Measurements from ENCODE around the gene PLA2G4B.

PLA2G4B gene

DNA sequence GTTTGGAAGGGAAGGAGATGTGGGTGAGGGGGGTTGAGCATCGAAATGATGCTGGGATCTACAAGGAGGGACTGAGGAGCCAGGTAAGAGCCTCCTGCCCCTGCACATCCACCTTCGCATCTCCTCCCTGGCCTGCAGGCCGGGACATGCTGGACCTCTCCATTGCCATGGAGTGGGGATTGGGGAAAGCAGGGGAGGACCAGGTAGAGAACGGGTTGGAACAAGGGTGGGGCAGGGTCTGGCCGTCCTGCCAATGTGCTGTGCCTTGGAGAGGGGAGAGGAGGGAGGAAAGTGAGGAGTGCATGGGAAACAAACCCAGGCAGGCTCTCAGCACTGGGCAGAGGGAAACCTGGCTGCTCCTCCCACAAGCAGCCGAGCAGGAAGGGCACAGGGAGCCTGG, 10.6 kb downstream of the PLA2G4B start:
- no peak for DNase-seq (ENCODE audit: low spot score)

DNA sequence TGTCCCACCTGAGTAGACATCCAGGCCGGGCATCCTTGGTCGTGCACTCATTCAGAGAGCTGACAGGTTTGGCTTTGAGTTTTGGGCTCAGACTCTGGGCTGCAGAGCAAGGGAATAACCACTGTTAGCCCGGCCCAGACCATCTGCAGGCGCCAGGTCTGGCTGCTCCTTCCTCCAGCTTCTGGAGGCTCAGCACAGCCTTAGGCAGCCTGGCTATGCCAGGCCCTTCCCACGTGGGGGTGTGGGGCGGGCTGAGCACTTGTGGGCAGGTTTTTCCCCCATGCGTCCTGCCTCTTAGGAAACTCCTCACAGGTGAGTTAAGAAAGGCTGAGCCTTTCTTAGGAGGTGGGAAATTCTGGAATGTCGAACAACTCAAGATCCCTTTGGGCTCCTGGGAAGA, 11.2 kb downstream of the PLA2G4B start:
- DNase-seq (ENCODE audit: low spot score), result no peak

DNA sequence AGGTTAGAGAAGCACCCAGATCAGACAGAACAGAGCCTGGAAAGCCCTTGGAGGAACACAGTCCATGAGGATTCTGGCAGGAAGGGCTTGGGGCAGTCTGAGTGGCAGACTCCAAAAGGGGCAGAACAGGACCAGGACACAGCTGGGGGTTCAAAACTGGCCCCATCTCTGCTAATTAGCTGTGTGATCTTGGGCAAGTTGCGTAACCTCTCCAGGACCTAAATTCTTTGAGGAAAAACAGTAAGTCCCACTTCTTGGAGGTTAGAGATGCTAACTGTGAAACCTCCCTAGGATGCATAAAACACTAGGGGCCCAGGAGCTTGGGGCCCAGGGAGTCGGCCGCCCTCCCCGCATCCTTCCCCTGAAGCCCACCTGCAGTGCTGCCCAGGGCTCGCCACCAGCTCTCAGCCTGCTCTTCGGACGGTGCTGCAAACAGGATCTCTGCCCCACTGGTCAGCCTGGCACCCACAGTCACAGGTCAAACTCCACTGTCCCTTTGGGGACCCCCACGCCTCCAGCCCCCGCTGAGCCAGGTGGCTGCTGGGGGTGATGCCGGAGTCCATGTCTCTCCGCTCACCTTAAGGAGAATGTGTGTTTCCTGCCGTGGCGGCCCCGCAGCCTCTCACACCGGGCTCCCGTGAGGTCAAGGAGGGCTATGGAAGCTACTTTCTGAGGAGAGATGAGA, 12.0 kb downstream of the PLA2G4B start:
- DNase-seq (ENCODE audit: low spot score), result no peak

DNA sequence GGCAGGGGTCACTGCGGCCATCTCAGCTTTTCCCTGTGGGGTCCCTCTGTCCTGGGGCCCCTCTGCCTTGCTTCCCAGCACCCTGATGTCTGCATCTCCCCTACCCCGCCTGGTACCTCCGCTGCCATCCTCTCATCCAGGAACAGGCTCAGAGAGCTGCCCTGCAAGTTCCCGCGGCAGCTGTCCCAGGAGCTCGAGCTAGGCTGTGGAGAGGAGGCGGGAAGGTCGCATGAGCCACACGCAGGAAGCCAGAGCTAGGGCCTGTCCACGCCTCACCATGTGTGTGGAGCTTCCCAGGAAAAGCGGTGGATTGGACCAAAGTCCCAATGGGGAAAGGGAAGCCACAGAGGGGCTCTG, 12.5 kb downstream of the PLA2G4B start:
- DNase-seq (ENCODE audit: low spot score), result no peak

DNA sequence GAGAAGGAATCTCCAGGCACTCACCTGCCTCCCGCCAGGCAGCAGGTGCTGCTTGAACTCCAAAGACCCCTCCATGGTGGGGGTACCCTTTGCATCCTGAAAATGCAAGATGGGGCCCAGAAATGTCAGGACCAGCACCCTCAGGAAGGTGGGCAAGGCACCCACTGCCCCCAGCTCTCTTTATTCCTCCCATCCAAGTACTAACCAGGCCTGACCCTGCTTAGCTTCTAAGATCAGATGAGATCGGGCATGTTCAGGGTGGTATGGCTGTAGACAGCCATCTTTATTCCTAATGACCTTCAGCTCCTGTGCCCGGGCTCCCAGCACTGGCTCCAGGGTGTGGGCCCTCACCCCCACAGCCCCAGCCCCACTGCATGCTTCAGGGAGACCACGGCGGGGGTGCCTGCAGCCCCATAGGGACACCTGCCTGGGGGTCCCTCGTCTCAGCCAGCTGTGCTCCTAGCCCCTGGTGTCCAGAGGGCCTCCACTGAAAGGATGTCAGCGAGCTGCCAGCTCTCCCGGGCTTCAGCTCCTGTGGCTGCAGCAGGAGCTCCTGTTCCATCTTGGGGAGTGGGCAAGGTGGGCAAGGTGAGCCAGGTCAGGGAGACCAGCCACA, 13.2 kb downstream of the PLA2G4B start:
- DNase-seq (ENCODE audit: low spot score), result no peak

DNA sequence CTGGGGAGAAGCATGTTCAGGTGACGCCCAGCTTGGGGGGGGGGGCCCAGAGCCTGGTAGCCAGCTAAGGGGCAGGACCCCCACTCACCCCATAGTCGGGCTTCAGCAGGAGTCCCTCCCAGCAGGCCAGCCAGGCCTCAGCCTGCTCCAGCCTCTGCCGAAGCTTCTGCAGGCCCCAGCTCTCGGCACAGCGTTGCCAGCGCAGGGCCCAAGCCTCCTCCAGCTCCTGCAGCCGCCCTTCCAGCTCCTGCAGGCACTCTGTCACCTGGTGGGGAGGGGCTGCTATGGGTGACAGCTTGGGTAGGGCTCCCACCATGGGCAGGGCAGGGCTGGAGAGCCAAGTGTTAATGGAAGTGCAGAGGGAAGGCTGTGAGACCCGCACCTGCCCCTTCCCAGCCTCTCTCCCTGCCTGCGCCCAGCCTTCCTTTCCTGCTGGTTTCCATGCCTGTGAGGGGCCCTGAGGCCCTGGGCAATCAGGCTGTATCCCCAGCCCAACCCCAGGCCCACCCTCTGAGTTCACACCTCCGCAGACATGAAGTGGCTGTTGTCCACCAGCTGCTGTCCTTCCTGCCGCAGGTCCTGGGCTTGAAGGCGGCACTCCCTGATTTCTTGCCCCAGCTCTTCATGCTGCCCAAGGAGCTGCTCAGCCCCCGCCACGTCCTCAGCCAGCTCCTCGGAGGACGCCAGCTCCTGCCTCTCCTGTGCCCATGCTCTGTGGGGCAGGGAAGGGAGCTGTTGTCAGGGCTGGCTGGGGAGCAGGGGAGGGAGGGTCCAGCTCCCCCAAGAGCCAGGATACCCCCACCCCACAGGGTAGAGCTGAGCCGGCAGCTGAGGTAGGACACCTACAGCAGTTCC, 14.3 kb downstream of the PLA2G4B start:
- no peak for DNase-seq (ENCODE audit: low spot score)

DNA sequence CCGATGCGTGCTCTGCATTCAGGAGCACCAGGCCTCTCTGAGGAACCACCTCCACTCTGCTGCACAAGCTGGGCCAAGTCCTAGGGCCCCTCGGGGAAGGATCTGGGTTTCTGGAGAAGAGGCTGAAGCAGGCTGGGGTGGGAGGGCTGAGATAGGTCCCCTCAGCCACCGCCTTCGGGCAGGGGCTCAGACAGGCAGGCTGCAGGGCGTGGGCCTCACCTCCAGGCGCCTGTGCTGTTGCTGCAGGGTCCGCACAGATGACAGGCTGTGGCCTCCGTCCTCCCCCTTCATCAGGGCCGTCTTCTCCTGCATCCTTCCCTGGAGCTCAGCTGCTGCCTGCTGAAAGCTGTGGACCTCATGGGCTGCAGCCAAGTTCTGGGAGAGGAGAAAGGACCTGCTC, 15.2 kb downstream of the PLA2G4B start:
- DNase-seq (ENCODE audit: low spot score), result no peak

DNA sequence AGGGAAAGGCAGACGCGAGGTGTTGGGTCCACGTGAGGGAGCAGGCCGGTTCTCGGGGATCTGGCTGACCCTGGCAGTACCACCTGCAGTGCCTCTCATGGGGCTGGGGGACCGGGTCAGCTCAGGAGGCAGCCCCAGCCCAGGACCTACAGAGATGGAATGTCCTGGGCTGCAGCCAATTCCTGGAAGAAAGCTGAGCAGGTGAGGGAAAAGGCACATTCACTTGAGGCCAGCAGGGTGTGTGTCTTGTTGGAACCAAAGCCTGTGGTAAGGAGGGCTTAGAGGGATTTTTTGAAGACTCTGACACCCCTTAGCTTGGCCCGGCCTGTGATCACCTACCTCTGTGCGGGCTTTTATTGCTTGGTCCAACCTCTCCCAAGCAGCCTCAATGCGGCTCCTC, 15.8 kb downstream of the PLA2G4B start:
- no peak for DNase-seq (ENCODE audit: low spot score)

DNA sequence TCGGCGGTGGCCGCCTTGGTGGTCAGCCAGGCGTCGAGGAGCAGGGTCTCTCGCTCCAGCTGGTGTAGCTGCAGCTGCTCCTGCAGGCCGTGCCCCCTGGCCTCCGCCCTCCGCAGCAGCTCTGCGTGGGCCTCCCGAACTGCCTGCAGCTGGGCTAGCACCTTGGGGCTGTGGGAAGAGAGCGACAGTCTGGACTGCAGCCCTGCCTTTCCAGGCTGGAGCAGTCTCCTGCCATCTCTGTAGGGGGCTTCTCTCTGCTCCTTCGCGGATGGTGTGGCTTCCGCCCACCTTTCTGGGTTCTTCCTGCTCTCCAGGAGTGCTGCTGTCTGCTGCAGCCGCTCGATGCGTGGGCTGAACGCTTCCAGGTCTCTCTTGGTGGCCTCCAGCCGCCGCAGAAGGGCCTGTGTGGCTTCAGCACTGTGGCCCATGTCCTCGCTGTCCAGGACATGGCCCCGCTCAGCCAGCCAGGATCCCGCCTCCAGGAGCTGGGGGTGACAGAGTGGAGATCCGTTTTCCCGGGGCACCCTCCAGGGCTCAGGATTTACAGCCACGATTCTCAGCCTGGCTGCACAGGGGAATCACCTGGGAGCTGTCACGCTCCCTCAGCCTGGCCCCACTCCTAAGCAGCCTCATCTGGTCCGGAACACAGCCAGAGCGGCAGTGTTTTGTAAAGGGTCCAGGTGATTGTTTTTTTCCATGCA, 16.8 kb downstream of the PLA2G4B start:
- no peak for DNase-seq (ENCODE audit: low spot score)

DNA sequence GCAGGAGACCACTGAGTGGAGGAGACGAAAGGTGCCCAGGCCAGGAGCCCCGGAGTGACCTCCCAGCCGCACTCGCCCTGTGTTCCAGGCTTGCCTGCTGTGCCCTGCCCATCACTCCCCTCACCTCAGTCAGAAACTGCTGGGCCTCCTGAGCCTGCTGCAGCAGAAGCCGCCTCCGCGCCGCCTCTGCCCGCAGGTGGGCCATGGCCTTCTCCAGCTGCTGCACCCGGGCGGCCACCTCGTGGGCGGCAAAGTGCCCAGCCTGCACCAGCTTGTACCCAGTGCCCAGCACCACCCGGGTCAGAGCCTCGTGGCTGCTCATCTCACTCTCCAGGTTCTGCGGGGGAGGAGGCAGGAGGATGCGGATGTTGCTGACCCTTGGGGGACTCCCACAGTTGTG, 17.6 kb downstream of the PLA2G4B start:
- no peak for DNase-seq (ENCODE audit: low spot score)

DNA sequence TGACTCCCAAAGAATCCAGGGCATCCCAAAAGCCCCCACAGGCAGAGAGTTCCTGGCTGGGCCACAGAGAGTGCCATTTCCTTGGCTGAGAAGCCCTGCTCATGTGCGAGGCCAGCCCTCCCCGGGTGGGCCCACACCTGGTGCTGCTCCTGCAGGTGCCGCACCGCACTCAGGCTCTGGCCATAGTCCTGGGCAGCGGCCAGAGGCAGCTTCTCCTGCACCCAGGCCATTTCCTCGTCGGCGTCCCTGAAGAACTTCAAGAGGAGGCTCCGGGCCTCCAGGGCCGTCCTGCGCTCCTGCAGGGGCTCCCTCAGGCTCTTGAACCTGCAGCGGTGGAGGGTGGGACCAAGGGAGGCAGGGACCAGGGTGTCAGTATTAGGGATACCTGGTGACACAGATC, 18.1 kb downstream of the PLA2G4B start:
- DNase-seq (ENCODE audit: low spot score), result no peak

DNA sequence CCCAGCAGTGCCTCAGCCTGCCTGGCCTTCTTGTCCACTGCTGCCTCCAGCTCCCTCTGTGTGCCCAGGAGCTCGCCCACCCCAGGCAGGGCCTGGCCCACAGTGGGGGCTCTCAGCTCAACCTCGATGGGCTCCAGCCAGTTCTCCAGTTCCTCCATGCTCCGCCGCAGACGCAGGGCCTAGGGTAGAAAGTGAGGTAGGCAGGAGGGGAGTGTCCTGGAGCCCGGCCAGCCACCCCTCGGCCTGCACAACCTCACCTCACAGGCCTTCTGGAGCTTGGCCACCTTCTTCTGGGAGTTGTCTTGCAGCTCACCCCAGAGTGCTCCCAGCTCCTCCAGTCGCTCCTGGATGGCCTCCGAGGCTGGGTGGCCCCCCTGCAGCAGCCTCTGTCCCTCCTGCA, 18.7 kb downstream of the PLA2G4B start:
- no peak for DNase-seq (ENCODE audit: low spot score)

DNA sequence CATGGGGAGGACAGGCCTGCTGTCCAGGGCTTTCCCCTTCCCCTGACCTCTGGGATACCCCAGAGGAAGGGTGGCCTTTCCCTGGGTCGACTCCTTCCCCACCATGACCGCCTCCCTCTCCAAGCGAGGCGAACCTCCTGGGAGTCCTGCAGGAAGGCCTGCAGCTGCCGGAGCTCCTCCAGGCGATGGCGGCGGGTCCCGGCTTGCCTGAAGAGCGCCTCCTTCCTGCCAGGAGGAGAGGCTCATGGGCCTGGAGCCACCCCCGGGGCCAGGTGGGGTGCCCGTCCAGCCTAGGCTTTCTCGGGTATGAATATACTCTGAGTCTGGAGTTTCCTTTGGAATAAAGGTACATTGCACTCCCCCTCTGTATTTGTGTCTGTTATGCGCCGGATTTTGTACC, 20.1 kb downstream of the PLA2G4B start:
- no peak for DNase-seq (ENCODE audit: low spot score)

DNA sequence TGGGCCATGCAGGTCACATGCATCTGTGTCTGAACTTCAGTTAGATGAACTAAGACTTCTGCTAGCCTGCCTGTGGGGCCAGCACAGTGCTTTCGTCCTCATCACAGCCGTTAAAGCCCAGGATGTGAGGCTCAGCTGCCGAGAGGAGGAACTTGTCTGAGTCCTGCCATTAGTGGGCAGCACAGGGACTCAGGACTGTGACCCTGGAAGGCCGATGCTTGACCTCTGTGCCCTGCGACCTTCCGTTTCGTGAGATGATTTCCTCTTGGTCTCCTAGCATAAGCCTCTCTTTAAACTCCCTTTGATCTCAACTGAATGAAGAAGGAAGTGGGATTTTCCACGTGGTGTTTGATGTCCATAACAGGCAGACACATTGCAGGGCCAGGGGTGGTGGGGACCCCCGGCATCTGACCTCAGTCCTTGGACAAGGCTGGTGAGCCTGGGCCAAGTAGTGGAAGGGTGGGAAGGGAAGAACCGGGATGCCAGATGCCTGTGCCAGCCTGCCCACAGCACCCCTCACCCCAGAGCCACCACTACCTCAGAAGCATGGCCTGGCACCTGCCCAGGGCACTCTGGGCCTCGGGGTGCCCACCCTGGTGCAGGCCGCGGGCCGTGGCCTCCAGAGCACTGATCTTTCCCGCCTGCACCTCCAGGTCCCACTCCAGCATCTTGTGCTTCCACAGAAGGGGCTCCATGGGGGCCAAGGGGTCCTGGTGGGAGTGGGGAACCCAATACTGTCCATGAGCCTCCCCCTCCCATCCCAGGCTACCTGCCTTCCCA, 21.6 kb downstream of the PLA2G4B start:
- DNase-seq (ENCODE audit: low spot score), result no peak

DNA sequence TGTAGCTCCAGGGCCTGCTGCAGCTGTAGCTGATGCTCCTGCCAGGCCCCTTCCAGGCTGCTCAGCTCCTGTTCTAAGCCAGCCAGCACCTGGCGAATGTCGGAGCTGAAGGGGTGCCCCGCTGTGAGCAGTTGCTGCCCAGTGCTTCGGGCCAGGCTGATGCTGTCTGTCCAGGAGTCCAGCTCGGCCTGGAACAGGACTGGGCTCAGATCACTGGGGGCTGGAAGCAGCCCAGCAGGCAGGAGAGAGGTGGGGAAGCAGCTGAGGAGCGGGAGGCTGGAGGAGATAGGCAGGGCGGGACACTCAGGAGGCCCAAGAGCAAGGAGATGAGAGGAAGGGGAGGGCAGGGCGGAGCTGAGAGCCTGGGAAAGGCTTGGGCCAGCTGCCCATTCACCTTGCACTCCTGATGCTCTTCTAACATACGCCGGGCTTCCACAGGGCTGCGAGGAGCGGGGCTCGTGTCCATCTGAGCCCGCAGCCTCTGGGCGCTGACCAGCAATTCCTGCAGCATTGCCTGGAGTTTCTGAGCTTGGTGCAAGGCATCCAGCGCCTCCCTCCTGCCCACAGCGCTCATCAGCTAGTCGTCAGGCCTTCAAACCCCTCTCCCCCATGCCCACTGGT, 23.2 kb downstream of the PLA2G4B start:
- DNase-seq (ENCODE audit: low spot score), result no peak

DNA sequence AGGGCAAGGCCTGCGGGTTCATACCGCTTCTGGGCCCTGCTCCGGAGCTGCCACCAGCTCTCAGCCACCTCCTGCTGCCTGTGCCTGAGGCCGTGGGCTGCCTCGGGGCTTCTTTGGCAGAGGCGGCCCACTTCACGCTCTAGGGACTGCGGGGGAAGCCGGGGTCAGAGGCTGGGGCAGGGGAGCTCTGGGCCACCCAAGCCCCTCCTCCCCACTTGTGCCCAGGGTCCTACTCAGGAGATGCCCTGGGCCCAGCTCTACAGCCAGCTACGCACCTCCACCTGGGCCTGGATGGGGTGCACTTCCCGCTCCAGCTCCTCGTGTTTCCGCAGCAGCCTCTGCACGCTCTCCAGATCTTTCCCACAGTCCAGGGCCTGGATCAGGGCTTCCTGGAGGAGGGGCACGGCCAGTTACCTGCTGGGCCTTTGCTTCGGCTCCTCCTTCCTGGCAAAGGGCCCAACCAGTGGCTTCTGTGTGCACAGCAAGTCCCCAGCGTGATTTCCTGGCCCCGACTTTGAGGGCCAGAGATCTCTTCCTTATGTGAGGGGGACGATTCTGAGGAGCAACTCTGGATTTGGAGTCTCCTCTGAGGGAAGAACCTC, 24.0 kb downstream of the PLA2G4B start:
- DNase-seq (ENCODE audit: low spot score), result no peak

DNA sequence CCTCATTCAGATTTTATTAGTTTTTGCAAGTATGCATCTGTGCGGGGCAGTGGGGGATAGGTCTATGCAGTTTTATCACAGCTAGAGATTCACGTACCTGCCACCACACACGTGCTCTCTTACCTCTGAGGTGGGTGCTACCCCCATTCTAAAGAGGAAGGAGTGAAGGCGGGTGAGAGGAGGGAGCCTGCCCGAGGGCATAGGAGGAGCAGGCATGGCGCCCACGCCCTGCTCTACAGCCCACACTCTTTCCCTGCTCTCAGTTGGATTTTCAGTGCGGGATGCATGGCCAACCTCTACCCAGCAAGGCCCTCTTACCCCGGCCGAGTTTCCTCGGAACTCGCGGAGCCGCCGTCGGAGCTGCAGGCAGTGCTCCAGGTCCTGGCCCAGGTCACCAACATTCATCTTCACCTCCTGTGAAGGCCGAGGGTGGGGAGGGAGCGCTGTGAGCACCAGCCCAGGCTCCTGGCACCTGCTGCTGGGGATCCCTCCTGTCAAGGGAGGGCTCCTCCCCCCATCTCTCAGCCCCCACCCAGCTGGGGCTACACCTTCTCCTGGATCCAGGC, 26.9 kb downstream of the PLA2G4B start:
- DNase-seq (ENCODE audit: low spot score), result no peak

DNA sequence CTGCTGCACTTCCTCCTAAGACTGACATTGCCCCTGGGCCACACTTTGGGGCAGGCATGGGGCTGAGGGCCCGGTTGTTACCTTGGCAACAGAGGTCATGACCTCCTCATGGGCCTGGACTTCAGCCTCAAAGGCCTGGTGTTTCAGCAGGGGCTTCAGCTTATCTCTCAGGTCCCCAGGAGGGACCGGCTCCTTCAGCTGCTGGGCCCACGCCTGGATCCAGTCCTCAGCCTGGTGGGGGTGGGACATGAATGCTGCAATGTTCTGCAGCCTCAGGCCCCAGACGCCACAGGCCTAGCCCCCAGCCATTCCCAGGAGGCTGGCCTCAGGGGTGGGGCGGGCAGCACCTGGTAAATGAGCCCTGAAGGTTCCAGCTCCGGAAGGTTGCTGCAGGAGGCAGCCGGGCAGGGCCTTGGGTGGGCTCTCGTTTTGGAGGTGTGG, 27.6 kb downstream of the PLA2G4B start:
- DNase-seq (ENCODE audit: low spot score), result no peak

DNA sequence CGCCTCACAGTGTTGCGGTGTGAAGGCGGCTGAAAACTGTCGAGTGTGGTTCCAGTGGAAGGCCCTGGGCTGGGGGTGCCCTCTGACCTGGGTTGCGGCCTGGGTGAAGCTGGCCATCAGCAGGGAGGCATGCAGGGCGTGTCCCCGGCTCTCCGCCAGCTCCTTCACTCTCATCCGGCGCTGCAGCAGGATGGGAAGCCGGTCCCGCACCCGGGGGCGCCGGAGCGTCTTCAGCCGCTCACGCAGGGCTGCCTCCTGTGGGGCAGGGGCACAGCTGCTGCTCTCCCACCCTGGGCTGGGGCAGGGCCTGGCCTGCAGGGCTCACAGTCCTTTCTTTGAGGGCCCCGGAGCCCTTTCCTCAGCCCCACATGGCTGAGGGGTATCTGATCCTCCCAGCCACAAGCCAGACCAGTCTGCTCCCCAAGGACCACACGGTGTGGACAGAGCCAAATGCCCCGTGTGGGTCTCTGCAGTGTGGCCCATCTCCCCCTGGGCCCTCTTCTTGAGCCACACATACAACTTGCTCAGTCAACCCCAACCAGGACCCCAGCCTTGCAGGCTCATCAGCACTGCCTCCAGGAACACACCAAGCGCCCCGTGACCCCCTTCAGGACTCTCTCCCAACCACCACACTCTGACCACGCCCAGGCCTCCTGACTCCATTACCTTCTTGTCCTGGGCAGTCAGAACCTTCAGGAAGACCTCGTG, 28.4 kb downstream of the PLA2G4B start:
- DNase-seq (ENCODE audit: low spot score), result no peak

DNA sequence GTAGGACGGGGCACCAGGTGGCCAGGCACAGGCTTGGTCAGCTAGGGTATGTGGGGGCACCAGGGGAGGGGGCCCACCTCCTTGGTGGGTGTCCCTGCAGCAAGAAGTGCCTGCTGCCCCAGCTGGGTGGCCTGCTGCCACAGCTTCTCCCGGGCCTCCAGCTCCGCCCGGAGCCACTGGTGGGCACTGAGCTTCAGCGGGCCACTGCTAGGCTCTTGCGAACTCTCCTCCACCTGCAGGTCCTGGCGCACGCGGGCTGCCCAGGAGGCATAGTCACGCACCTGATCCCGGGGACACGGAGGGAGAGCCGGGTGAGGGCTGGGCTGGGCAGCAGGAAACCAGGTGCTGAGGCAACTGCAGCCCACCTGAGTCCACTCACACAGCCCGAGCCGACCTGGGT, 29.7 kb downstream of the PLA2G4B start:
- no peak for DNase-seq (ENCODE audit: low spot score)

Measured in Ammon's horn (tissue), 1 donor.